GM12878 (cell line): ENCODE data around the gene FARSB.

Experiments used
- KLF5 ChIP-seq: fragments of 450-650 bp; IDR thresholded peaks from 2 replicates; pipeline ENCODE4 v1.6.1; 2014; ENCODE audit warnings: mild to moderate bottlenecking; ENCODE audit not compliant: partially characterized antibody
- NFIC ChIP-seq: IDR thresholded peaks from 2 replicates; pipeline ENCODE4 v1.6.1; 2012; ENCODE audit warnings: low read depth, mild to moderate bottlenecking, inconsistent platforms, low read length, moderate library complexity
- RAD21 ChIP-seq: IDR thresholded peaks from 2 replicates; pipeline ENCODE4 v1.6.1; 2011; ENCODE audit warnings: mild to moderate bottlenecking, low read depth, low read length, moderate library complexity; ENCODE audit not compliant: insufficient read depth
- TF ChIP-seq, protein P1 (sequence below): IDR thresholded peaks from 2 replicates; pipeline ENCODE4 v1.6.1; 2011; ENCODE audit warnings: borderline replicate concordance, low read depth, mild to moderate bottlenecking, moderate library complexity, low read length; ENCODE audit not compliant: insufficient read depth, poor library complexity, severe bottlenecking
- TF ChIP-seq, protein P2 (sequence below): IDR thresholded peaks from 2 replicates; pipeline ENCODE4 v1.6.1; 2011; ENCODE audit warnings: mild to moderate bottlenecking, low read depth, low read length, moderate library complexity; ENCODE audit not compliant: insufficient replicate concordance

DNA sequence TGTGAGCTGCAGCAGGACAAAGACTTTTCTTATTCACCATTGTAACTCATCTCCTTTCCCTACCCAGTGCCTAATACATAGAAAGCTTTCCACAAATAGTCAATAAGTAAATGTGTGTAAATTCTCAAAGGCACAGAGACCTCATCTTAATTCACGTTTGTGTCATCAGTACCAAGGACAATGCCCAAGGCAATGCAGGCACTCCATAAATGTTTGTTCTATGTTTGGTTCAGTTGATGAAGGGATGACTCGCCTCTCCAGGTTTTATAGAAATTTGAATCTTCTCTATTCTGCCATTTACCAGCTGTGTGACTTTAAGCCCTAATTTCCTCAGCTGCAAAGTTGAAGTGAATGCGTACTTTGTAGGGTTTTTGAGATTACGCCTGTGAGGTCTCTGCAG is 13.5 kb upstream of the FARSB start:
- TF ChIP-seq, protein P1, sequence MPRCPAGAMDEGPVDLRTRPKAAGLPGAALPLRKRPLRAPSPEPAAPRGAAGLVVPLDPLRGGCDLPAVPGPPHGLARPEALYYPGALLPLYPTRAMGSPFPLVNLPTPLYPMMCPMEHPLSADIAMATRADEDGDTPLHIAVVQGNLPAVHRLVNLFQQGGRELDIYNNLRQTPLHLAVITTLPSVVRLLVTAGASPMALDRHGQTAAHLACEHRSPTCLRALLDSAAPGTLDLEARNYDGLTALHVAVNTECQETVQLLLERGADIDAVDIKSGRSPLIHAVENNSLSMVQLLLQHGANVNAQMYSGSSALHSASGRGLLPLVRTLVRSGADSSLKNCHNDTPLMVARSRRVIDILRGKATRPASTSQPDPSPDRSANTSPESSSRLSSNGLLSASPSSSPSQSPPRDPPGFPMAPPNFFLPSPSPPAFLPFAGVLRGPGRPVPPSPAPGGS: no peak
- no peak for TF ChIP-seq NFIC
- TF ChIP-seq RAD21: no peak
- TF ChIP-seq, protein P2, sequence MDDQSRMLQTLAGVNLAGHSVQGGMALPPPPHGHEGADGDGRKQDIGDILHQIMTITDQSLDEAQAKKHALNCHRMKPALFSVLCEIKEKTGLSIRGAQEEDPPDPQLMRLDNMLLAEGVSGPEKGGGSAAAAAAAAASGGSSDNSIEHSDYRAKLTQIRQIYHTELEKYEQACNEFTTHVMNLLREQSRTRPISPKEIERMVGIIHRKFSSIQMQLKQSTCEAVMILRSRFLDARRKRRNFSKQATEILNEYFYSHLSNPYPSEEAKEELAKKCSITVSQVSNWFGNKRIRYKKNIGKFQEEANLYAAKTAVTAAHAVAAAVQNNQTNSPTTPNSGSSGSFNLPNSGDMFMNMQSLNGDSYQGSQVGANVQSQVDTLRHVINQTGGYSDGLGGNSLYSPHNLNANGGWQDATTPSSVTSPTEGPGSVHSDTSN: no peak
- no peak for TF ChIP-seq KLF5
